Activated T-cell treated with anti-CD3 and anti-CD28 coated beads, Interleukin-2, amount 50 U/mL, for 24 hours (primary cell): ENCODE measurements around the gene RARG.
"Not testable (repeated sequence)": the region's sequence is repeated elsewhere in the genome, so short reads cannot be mapped to it uniquely, and the experiment has no call there.

Experiments used
- DNase-seq: peaks from one replicate; pipeline ENCODE4 v3.0.0-alpha.2; 2020
- H3K27ac Mint-ChIP-seq: 2 replicates; pipeline ENCODE4 v1.8.0; 2020; ENCODE audit warnings: mild to moderate bottlenecking, mixed read lengths
- H3K27me3 Mint-ChIP-seq: 2 replicates; pipeline ENCODE4 v1.8.0; 2020; ENCODE audit warnings: mixed read lengths
- H3K36me3 Mint-ChIP-seq: 2 replicates; pipeline ENCODE4 v1.8.0; 2020; ENCODE audit warnings: low read depth, mixed read lengths
- H3K4me1 Mint-ChIP-seq: 2 replicates; pipeline ENCODE4 v1.8.0; 2020; ENCODE audit warnings: low read depth, mixed read lengths
- H3K4me3 Mint-ChIP-seq: 2 replicates; pipeline ENCODE4 v1.8.0; 2020; ENCODE audit warnings: mild to moderate bottlenecking, moderate library complexity, mixed read lengths
- H3K9me3 Mint-ChIP-seq: 2 replicates; pipeline ENCODE4 v1.8.0; 2020; ENCODE audit warnings: mixed read lengths

The RARG gene

GRCh38 chr12:53171725-53172329 lies 60.2 kb downstream of the RARG start:
- Mint-ChIP-seq H3K27me3 (no peaks in the 10 kb centered on the region), H3K27ac (no peak overlapping the region), H3K4me1 (peaks cover 9% of the 10 kb centered on the region), H3K36me3 (peaks cover 20% of the 10 kb centered on the region), H3K9me3 (no peaks in the 10 kb centered on the region), H3K4me3 (no peak overlapping the region)
- DNase-seq: no peak

- DNase-seq: no peak
- Mint-ChIP-seq H3K4me3 (no peak overlapping the region), H3K9me3 (no peaks in the 10 kb centered on the region), H3K27me3 (no peaks in the 10 kb centered on the region), H3K27ac (no peak overlapping the region), H3K36me3 (peaks cover 23% of the 10 kb centered on the region), H3K4me1 (peaks cover 12% of the 10 kb centered on the region)
These were observed 60.9 kb downstream of the RARG start for GRCh38 chr12:53170876-53171724.

GRCh38 chr12:53170215-53170614 lies 61.8 kb downstream of the RARG start:
- no peak overlapping the region for H3K27ac Mint-ChIP-seq
- H3K36me3 Mint-ChIP-seq: peaks cover 23% of the 10 kb centered on the region
- H3K4me3 Mint-ChIP-seq: no peak overlapping the region
- H3K4me1 Mint-ChIP-seq: peaks cover 6% of the 10 kb centered on the region
- DNase-seq: no peak
- H3K9me3 Mint-ChIP-seq: no peaks in the 10 kb centered on the region
- H3K27me3 Mint-ChIP-seq: no peaks in the 10 kb centered on the region

GRCh38 chr12:53169644-53170043 lies 62.4 kb downstream of the RARG start:
- no peak for DNase-seq
- no peaks in the 10 kb centered on the region for H3K27me3 Mint-ChIP-seq
- no peak overlapping the region for H3K27ac Mint-ChIP-seq
- H3K9me3 Mint-ChIP-seq: no peaks in the 10 kb centered on the region
- H3K36me3 Mint-ChIP-seq: peaks cover 23% of the 10 kb centered on the region
- peaks cover 6% of the 10 kb centered on the region for H3K4me1 Mint-ChIP-seq
- H3K4me3 Mint-ChIP-seq: no peak overlapping the region

- Mint-ChIP-seq H3K36me3 (peaks cover 23% of the 10 kb centered on the region), H3K4me3 (no peak overlapping the region), H3K27me3 (no peaks in the 10 kb centered on the region), H3K27ac (no peak overlapping the region), H3K4me1 (peaks cover 6% of the 10 kb centered on the region), H3K9me3 (no peaks in the 10 kb centered on the region)
- no peak for DNase-seq
These were observed 65.2 kb downstream of the RARG start for GRCh38 chr12:53166837-53167236.

- not testable (repeated sequence) for H3K4me3 Mint-ChIP-seq, H3K27me3 Mint-ChIP-seq, DNase-seq, H3K36me3 Mint-ChIP-seq, H3K27ac Mint-ChIP-seq, H3K9me3 Mint-ChIP-seq
- peaks cover 17% of the 10 kb centered on the region for H3K4me1 Mint-ChIP-seq
These were observed 69.0 kb downstream of the RARG start for GRCh38 chr12:53163008-53163407.

GRCh38 chr12:53161119-53161911 lies 70.7 kb downstream of the RARG start:
- H3K4me3 Mint-ChIP-seq: no peak overlapping the region
- DNase-seq: no peak
- H3K4me1 Mint-ChIP-seq: peaks cover 13% of the 10 kb centered on the region
- no peaks in the 10 kb centered on the region for H3K9me3 Mint-ChIP-seq
- no peak overlapping the region for H3K27ac Mint-ChIP-seq
- H3K27me3 Mint-ChIP-seq: no peaks in the 10 kb centered on the region
- peaks cover 4% of the 10 kb centered on the region for H3K36me3 Mint-ChIP-seq

- Mint-ChIP-seq H3K4me1 (peaks cover 11% of the 10 kb centered on the region), H3K27ac (no peak overlapping the region), H3K27me3 (no peaks in the 10 kb centered on the region), H3K9me3 (no peaks in the 10 kb centered on the region), H3K36me3 (peaks cover 2% of the 10 kb centered on the region), H3K4me3 (no peak overlapping the region)
- no peak for DNase-seq
These were observed 71.3 kb downstream of the RARG start for GRCh38 chr12:53160673-53161072.
